Stimulated activated CD8-positive, alpha-beta memory T cell treated with anti-CD3 and anti-CD28 coated beads, Interleukin-7, amount 100 ng/mL, for 4 hours (primary cell): Measurements from ENCODE around the gene KLHL3.

Experiments
- DNase-seq, 2 donors: peaks; one replicate each; pipeline ENCODE4 v3.0.0-alpha.2; 2020; ENCODE audit warnings: low read depth in 2 of 2

Gene KLHL3

GRCh38 chr5:137581776-137582175, 154.1 kb downstream of the KLHL3 start:
- no peak for DNase-seq

- no peak for DNase-seq
Observed at GRCh38 chr5:137580030-137580429, 155.9 kb downstream of the KLHL3 start.

- DNase-seq: no peak
Observed at GRCh38 chr5:137575847-137576246, 160.0 kb downstream of the KLHL3 start.

GRCh38 chr5:137575211-137575610, 160.7 kb downstream of the KLHL3 start:
- no peak for DNase-seq

GRCh38 chr5:137573376-137573775, 162.5 kb downstream of the KLHL3 start:
- no peak for DNase-seq

GRCh38 chr5:137572042-137572695, 163.7 kb downstream of the KLHL3 start:
- DNase-seq: no peak

- DNase-seq: no peak
Observed at GRCh38 chr5:137570070-137570469, 165.8 kb downstream of the KLHL3 start.
